CD4-positive, alpha-beta T cell treated with Interferon alpha-2 for 1 hour (primary cell): ENCODE results near the gene TMPRSS9.
"Not testable (repeated sequence)": the region's sequence is repeated elsewhere in the genome, so short reads cannot be mapped to it uniquely, and the experiment has no call there.

Source experiments
- DNase-seq, 2 donors: peaks; one replicate each; pipeline ENCODE4 v3.0.0-alpha.2; 2020 to 2022

The TMPRSS9 gene

GRCh38 chr19:2463694-2464093 lies 103.6 kb downstream of the TMPRSS9 start:
- not testable (repeated sequence) for DNase-seq

GRCh38 chr19:2464389-2464788 lies 104.3 kb downstream of the TMPRSS9 start:
- DNase-seq = no peak

- DNase-seq = no peak
Measured at GRCh38 chr19:2468596-2468995, 108.5 kb downstream of the TMPRSS9 start.

- DNase-seq = peak in 1 of 2 donors; percentile 20
Measured at GRCh38 chr19:2469102-2469914, 109.2 kb downstream of the TMPRSS9 start.

GRCh38 chr19:2469915-2470200 lies 109.8 kb downstream of the TMPRSS9 start:
- DNase-seq = not testable (repeated sequence)

GRCh38 chr19:2474232-2475017 lies 114.4 kb downstream of the TMPRSS9 start:
- peak; percentile 85 to 89 for DNase-seq

- DNase-seq = no peak
Measured at GRCh38 chr19:2475018-2475701, 115.1 kb downstream of the TMPRSS9 start.
